ENCODE data around the gene PGA4. TPM values are rescaled to one million over a fixed set of nuclear protein-coding genes. Genes with fewer than 3 reads are reported as not detected.

The PGA4 gene
- total RNA-seq = 0.16 and 0.61 TPM in 2 replicates

DNA sequence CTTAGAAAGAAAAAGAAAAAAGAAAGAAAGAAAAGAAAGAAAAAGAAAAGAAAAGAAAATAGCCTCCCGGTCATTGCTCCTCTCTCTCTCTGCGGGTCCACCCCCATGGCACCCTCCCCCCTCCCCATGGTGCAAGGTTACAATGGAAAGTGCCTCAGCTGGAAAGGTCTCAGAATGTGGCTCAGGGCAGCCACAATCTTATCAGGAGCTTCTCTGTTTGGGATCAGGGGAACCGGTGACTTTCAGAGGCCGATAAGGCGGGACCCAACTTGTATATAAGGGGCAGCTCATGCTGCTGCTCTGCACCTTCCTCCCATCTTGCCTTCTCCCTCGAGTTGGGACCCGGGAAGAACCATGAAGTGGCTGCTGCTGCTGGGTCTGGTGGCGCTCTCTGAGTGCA, at the start of gene PGA4:
Gene PGA4, plus strand, starts transcription at position 301 of the 400 bp plus-strand sequence. Its CDS starts 54 bp downstream, at position 355.

DNA sequence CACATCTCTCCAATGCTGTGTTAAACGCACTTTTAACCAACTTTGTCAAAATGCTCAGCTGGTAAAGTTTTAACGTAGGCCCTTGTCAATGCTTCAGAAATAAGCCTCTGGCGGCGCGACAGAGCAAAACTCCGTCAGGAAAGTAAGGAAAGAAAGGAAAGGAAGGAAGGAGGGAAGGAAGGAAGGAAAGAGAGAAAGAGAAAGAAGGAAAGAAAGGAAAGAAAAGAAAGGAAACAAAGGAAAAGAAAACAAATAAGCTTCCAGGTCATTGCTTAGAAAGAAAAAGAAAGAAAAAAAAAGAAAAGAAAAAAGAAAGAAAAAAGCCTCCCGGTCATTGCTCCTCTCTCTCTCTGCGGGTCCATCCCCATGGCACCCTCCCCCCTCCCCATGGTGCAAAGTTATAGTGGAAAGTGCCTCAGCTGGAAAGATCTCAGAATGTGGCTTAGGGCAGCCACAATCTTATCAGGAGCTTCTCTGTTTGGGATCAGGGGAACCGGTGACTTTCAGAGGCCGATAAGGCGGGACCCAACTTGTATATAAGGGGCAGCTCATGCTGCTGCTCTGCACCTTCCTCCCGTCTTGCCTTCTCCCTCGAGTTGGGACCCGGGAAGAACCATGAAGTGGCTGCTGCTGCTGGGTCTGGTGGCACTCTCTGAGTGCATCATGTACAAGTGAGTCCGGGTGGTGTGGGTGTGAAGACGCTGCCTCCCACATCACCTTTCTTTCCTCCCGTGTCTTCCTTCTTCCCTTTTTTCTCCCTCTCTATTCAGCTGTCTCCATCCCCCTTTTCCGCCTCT, 19.0 kb upstream of the PGA4 start, which contains the start of gene PGA3:
Gene PGA3, plus strand, starts transcription at position 566 of the 797 bp plus-strand sequence. Its CDS starts 50 bp downstream, at position 616.

DNA sequence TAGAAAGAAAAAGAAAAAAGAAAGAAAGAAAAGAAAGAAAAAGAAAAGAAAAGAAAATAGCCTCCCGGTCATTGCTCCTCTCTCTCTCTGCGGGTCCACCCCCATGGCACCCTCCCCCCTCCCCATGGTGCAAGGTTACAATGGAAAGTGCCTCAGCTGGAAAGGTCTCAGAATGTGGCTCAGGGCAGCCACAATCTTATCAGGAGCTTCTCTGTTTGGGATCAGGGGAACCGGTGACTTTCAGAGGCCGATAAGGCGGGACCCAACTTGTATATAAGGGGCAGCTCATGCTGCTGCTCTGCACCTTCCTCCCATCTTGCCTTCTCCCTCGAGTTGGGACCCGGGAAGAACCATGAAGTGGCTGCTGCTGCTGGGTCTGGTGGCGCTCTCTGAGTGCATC, 18.7 kb downstream of the PGA4 start, which contains the start of gene PGA5:
Gene PGA5, plus strand, starts transcription at position 301 of the 400 bp plus-strand sequence. Its CDS starts 52 bp downstream, at position 353.

Other genes starting within 250 kb of the PGA4 start
- gene CD5, start 119.9 kb upstream of the PGA4 start, total RNA-seq = not detected in 2 replicates
- gene VPS37C, start 60.9 kb upstream of the PGA4 start, total RNA-seq = 21.0 and 22.2 TPM in 2 replicates
- gene PGA3, start 18.8 kb upstream of the PGA4 start, total RNA-seq = 0.65 and 2.9 TPM in 2 replicates
- 0.16 and 0.61 TPM in 2 replicates for gene PGA5, start 18.8 kb downstream of the PGA4 start, total RNA-seq
- 2.8 and 3.4 TPM in 2 replicates for gene VWCE, start 73.0 kb downstream of the PGA4 start, total RNA-seq
- gene DDB1, start 110.8 kb downstream of the PGA4 start, total RNA-seq = 266 and 285 TPM in 2 replicates
- 29.0 and 31.5 TPM in 2 replicates for gene TKFC, start 110.9 kb downstream of the PGA4 start, total RNA-seq
- 51.1 and 55.0 TPM in 2 replicates for gene CYB561A3, start 139.5 kb downstream of the PGA4 start, total RNA-seq
- 29.3 and 33.8 TPM in 2 replicates for gene TMEM138, start 140.0 kb downstream of the PGA4 start, total RNA-seq
- gene TMEM216, start 170.2 kb downstream of the PGA4 start, total RNA-seq = 8.8 and 10.3 TPM in 2 replicates
- 33.9 and 38.1 TPM in 2 replicates for gene CPSF7, start 207.6 kb downstream of the PGA4 start, total RNA-seq
- gene SDHAF2, start 207.8 kb downstream of the PGA4 start, total RNA-seq = 39.0 and 63.3 TPM in 2 replicates

Data from hair follicle dermal papilla cell (primary cell).